ENCODE data around the gene TMEM14C. TPM values are rescaled to one million over a fixed set of nuclear protein-coding genes. Genes with fewer than 3 reads are reported as not detected.
A peak's percentile ranks its signal among the peaks of the same experiment; 100 is the strongest.

The TMEM14C gene
- total RNA-seq, 1 donor from 2014 or later: 63.2 TPM

DNA sequence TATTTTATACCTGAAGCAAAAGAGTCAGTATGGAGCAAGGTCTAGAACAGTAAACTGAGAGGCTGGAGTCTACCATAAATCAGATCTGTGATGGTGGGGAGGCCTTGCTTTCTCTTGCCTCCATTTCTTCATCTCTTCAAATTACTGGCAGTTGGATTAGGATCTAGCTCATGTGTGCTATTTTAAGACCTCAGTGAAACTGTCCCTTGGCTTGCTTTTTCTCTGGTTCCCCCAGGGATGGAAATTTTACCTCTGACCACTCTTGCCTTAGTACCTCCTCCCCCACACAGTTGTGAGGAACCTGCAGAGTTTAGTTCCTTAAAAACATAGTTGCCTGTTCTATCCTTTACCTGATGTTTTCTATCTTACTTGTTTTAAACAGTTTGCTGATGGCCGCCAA, 33.2 kb downstream of the TMEM14C start:
- Mint-ChIP-seq H3K27me3 (no peaks in the 10 kb centered on the region), H3K4me3 (ENCODE audit: low read depth) (no peak overlapping the region), H3K36me3 (ENCODE audit: insufficient read depth) (peaks cover 38% of the 10 kb centered on the region), H3K9me3 (ENCODE audit: low read depth) (no peaks in the 10 kb centered on the region), H3K27ac (no peak overlapping the region), H3K4me1 (ENCODE audit: low read depth) (peaks cover 2% of the 10 kb centered on the region)
- TF ChIP-seq, protein P1, sequence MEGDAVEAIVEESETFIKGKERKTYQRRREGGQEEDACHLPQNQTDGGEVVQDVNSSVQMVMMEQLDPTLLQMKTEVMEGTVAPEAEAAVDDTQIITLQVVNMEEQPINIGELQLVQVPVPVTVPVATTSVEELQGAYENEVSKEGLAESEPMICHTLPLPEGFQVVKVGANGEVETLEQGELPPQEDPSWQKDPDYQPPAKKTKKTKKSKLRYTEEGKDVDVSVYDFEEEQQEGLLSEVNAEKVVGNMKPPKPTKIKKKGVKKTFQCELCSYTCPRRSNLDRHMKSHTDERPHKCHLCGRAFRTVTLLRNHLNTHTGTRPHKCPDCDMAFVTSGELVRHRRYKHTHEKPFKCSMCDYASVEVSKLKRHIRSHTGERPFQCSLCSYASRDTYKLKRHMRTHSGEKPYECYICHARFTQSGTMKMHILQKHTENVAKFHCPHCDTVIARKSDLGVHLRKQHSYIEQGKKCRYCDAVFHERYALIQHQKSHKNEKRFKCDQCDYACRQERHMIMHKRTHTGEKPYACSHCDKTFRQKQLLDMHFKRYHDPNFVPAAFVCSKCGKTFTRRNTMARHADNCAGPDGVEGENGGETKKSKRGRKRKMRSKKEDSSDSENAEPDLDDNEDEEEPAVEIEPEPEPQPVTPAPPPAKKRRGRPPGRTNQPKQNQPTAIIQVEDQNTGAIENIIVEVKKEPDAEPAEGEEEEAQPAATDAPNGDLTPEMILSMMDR (IDR thresholded peaks at IDR 0.05; ENCODE audit: unreplicated experiment): no peak
- no peak for DNase-seq (ENCODE audit: low spot score, unreplicated experiment)

DNA sequence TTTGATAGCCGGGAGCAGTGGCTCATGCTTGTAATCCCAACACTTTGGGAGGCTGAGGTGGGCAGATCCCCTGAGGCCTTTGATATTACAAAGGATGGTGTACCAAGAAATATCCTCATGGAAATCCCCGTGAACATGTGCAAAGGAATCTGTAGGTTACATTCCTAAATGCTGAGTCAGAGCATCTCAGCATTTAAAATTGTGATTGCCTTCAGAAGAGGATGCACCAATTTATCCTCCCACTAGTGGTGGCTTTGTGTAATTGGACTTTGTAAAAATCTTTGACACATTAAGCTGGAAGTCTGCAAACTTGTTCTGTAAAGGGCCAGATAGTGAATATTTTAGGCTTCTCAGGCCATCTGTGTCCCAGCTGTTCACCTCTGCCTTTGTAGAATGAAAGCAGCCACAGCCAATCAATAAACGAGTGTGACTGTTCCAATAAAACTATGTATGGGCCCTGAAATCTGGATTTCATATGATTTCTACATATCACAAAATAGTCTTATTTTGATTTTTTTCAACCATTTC, 36.5 kb downstream of the TMEM14C start:
- Mint-ChIP-seq H3K27me3 (no peaks in the 10 kb centered on the region), H3K36me3 (ENCODE audit: insufficient read depth) (peaks cover 28% of the 10 kb centered on the region), H3K27ac (peak overlapping the region; percentile 94), H3K9me3 (ENCODE audit: low read depth) (no peaks in the 10 kb centered on the region), H3K4me1 (ENCODE audit: low read depth) (peaks cover 3% of the 10 kb centered on the region), H3K4me3 (ENCODE audit: low read depth) (no peak overlapping the region)
- DNase-seq (ENCODE audit: low spot score, unreplicated experiment): no peak
- TF ChIP-seq, protein P1 (IDR thresholded peaks at IDR 0.05; ENCODE audit: unreplicated experiment): peak; percentile 55

DNA sequence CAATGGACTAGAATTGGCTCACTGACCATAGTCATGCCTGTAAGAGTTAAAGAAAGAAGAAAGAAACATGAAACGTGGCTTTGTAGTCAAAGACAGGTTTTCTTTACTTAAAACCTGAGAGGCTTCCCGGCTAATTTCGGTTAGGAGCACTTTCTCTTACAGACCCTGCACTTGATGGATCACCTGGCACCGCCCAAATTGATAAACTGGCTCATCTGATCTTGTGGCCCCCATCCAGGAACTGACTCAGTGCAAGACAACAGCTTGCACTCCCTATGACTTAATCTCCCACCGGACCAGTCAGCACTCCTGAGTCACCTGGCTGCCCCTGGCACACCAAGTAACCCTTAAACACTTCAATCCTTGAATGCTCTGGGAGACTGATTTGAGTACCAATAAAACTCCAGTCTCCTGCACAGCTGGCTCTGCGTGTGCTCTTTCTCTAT, 37.0 kb downstream of the TMEM14C start:
- peaks cover 3% of the 10 kb centered on the region for H3K4me1 Mint-ChIP-seq (ENCODE audit: low read depth)
- no peak overlapping the region for H3K4me3 Mint-ChIP-seq (ENCODE audit: low read depth)
- DNase-seq (ENCODE audit: low spot score, unreplicated experiment): no peak
- H3K36me3 Mint-ChIP-seq (ENCODE audit: insufficient read depth): peaks cover 27% of the 10 kb centered on the region
- TF ChIP-seq, protein P1 (IDR thresholded peaks at IDR 0.05; ENCODE audit: unreplicated experiment): no peak
- H3K9me3 Mint-ChIP-seq (ENCODE audit: low read depth): no peaks in the 10 kb centered on the region
- no peaks in the 10 kb centered on the region for H3K27me3 Mint-ChIP-seq
- no peak overlapping the region for H3K27ac Mint-ChIP-seq

DNA sequence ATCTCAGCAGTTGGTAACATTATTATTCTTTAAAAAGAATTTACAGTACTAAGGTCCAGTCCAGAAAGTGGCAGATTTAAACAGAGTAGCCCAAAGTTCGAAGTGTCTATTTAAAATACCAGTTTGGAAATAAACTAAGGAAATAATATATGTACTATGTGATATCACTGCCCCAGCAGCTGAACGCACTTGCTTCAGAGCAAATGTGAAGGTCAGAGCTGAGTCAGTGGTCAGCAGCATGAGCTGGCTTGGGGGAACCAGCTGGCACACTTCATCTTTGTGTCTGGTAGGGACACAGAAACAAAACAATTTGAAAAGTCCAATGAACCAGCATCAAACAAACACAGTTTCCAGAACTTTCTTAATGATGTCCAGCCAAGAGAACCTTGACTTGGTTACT, 40.1 kb downstream of the TMEM14C start:
- H3K4me1 Mint-ChIP-seq (ENCODE audit: low read depth): peaks cover 3% of the 10 kb centered on the region
- no peak overlapping the region for H3K27ac Mint-ChIP-seq
- no peaks in the 10 kb centered on the region for H3K27me3 Mint-ChIP-seq
- H3K4me3 Mint-ChIP-seq (ENCODE audit: low read depth): no peak overlapping the region
- H3K9me3 Mint-ChIP-seq (ENCODE audit: low read depth): no peaks in the 10 kb centered on the region
- peaks cover 15% of the 10 kb centered on the region for H3K36me3 Mint-ChIP-seq (ENCODE audit: insufficient read depth)
- no peak for DNase-seq (ENCODE audit: low spot score, unreplicated experiment)
- TF ChIP-seq, protein P1 (IDR thresholded peaks at IDR 0.05; ENCODE audit: unreplicated experiment): no peak

DNA sequence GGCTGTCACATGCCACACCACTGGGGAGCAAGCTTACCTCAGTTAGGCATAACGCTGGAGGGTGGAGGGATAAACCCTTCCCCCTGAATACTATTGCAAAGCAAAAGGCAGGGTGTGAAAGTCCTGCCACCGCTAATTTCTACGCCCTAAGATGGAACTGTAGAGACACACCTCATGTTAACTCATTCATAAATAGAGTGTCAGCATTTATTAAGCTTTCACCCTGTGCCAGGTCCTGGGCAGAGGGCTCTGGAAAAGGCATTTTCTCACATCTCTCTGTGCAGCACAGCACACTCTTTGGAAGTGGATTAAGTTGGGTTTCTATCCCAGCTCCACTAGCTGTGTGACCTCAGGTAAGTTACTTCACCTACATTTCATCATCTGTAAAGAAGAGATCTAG, 46.5 kb downstream of the TMEM14C start:
- Mint-ChIP-seq H3K9me3 (ENCODE audit: low read depth) (no peaks in the 10 kb centered on the region), H3K4me1 (ENCODE audit: low read depth) (peaks cover 12% of the 10 kb centered on the region), H3K36me3 (ENCODE audit: insufficient read depth) (peaks cover 15% of the 10 kb centered on the region), H3K27me3 (no peaks in the 10 kb centered on the region), H3K4me3 (ENCODE audit: low read depth) (no peak overlapping the region), H3K27ac (no peak overlapping the region)
- TF ChIP-seq, protein P1 (IDR thresholded peaks at IDR 0.05; ENCODE audit: unreplicated experiment): no peak
- DNase-seq (ENCODE audit: low spot score, unreplicated experiment): no peak
